ENCODE data around the gene EMILIN1.
"Not testable (repeated sequence)": the region's sequence is repeated elsewhere in the genome, so short reads cannot be mapped to it uniquely, and the experiment has no call there.

The EMILIN1 gene

DNA sequence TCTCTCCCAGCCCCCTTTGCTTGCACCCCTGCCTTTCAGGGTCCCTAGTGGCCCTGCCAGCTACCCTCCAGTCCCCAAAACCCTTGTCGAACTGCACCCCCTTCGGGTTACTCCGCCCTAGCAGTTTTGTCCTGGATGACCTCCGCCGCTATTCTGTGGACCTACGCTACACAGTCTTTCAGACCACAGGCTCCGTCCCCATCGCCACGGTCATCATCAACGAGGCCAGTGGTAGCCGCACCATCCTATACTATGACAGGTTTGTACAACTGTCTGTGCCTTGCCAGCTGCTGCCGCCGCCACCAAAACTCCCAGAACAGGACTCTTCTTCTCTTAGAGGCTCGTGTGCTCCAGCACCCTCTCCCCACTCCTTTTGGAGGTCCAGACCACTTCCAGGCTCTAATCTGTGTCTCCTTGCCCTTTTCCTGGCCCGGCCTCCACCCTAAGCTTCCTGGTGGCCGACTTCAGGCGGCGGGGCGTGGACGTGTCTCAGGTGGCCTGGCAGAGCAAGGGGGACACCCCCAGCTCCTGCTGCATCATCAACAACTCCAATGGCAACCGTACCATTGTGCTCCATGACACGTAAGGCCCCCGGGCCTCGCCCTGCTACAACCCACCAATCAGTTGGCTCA is 16.1 kb downstream of the EMILIN1 start:
- no peak for DNase-seq (ENCODE audit: low spot score)

DNA sequence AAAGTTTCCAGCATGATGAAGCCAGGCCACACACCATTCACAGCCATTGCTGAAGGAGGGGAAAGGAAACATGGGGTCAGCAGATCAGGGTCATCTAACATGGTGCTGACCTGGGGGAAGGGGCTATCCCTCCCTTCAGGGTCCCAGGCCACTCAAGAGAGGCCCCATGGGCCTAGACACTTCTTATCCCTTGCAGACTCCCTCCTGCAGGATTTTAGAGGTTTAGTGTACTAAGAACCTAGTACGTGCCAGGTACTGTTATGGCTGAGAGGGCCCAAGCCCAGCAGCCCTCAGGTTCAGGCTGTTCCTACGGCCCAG is 17.0 kb downstream of the EMILIN1 start:
- DNase-seq (ENCODE audit: low spot score) = no peak

DNA sequence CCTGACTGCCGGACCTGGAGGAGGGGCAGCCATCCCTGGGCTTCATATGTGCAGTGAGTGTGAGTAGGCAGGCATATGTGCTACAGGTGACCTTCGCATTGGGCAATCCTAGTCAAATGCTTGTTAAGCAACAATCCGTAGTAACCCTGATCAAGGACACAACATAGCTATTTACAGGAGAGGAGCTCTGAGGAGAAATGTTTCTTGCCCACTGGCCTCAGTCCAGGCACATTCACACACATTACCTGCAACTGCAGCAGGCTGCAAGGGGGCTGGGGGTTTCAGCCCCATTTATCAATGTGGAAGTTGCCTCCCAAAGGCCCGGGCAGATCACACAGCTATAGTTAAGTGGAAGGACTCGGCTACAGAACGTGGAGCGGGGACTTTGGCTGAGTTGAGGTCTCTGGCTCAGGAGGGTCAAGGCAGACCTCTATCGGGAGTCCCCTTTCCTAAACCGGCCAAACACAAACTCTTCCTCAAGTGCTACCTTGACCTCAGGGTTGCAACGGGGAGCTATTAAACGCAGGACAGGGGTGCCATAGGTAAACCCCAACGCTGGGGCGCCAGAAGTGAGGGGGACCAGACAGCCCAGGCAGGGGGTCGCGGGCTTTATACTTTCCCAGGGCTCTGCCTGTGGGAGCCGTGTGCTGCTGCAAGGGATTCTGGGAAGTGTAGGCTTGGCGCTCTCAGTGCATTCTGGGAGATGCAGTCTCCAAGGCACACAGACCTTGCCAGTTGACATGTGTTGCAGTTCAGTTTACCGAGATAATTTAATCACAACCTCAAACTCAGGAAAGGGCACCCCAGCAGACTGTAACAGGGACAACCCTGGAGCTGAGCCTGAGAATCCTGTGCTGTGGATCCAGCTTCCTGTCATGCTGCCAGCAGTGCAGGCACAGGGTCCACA is 17.6 kb downstream of the EMILIN1 start:
- DNase-seq (ENCODE audit: low spot score) = peak; percentile 85

DNA sequence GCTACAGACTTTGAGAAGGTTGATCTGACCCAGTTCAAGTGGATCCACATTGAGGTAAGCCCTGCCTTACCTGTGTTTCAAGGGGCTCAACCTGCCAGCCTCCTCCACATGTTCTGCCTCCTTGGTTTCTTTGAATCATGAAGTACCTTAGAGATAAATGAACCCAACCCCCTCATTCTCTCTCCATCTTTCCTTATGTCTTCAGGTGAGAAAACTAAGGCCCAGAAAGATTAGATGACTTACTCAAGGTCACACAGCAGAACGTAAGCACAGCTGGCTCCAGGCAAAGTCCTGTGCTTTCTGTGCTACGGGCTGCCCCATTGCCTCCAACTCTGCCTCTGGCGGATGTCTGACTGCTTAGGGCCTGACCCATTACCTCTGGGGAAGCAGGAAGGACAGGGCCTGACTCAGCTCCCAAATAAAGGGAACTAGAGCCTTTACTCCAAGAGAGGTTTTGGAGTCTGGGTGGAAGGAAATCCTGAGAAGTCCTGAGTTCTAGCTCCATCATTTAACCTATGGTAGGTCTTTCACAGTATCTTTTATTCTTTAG is 18.4 kb downstream of the EMILIN1 start:
- no peak for DNase-seq (ENCODE audit: low spot score)

DNA sequence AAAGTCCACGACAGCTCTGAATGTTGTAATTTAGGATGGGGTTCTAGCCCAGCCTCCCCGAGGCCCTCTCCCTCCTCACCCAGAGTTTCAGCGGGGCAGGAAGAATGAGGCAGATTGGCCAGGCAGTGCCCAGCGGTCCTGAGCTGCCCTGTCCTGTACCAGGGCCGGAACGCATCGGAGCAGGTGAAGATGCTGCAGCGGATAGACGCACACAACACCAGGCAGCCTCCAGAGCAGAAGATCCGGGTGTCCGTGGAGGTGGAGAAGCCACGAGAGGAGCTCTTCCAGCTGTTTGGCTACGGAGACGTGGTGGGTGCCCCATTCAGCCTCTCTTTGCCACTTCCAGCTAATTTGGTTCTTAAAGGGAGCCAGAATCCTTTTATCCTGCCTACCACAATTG is 18.9 kb downstream of the EMILIN1 start:
- DNase-seq (ENCODE audit: low spot score) = no peak

DNA sequence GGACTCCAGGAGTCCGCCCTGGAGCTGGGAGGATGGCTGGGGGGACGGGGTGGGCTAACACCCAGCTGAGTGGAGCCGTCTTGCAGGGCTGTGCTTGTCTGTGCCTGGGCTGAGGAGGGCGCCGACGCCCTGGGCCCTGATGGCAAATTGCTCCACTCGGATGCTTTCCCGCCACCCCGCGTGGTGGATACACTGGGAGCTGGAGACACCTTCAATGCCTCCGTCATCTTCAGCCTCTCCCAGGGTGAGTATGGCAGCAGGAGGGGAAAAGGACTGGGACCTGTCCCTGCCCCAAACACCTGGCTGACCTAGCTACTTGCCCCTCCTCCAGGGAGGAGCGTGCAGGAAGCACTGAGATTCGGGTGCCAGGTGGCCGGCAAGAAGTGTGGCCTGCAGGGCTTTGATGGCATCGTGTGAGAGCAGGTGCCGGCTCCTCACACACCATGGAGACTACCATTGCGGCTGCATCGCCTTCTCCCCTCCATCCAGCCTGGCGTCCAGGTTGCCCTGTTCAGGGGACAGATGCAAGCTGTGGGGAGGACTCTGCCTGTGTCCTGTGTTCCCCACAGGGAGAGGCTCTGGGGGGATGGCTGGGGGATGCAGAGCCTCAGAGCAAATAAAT is 21.0 kb downstream of the EMILIN1 start:
- DNase-seq (ENCODE audit: low spot score) = no peak

DNA sequence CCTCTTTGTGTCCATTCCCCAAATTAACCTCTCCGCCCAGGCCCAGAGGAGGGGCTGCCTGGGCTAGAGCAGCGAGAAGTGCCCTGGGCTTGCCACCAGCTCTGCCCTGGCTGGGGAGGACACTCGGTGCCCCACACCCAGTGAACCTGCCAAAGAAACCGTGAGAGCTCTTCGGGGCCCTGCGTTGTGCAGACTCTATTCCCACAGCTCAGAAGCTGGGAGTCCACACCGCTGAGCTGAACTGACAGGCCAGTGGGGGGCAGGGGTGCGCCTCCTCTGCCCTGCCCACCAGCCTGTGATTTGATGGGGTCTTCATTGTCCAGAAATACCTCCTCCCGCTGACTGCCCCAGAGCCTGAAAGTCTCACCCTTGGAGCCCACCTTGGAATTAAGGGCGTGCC is 21.6 kb downstream of the EMILIN1 start:
- DNase-seq (ENCODE audit: low spot score) = no peak

DNA sequence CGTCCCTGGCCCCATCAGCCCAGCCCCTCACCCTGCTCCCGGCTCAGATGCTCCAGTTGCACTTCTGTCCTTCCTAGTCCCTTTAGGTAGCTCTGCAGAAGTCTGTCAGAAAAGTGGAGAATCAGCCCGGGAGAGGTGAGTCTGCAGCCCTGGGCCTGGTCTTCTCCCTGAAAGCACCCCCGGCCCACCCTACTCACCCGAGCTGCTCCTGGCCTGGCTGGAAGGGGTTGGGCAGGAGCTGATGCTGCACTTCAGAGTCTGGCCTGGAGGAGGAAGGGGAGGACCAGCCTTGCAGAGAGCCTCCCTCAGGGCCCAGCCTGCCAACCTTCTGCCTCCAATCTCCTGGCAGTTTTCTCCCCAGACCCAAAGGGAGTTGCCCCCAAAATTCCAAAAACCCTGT is 23.9 kb downstream of the EMILIN1 start:
- DNase-seq (ENCODE audit: low spot score) = no peak

DNA sequence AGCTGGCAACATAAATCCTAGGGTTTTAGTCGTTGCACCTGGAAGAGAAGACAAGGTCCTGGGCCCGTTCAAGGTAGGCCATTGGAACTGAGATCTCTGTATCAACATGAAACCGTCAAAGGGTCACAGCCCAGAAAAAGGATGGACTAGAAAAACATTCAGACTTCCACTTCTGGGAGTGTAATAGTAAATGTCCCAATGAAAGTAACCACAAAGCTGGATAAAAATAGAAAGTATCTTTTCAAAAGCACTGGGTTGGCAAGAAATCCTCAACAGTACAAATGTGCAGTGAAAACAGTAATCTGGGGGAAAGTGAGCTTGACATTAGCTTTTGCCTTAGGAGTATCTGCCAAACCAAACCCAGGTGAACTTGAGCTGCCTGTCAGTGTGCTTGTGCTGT is 27.6 kb downstream of the EMILIN1 start:
- no peak for DNase-seq (ENCODE audit: low spot score)

DNA sequence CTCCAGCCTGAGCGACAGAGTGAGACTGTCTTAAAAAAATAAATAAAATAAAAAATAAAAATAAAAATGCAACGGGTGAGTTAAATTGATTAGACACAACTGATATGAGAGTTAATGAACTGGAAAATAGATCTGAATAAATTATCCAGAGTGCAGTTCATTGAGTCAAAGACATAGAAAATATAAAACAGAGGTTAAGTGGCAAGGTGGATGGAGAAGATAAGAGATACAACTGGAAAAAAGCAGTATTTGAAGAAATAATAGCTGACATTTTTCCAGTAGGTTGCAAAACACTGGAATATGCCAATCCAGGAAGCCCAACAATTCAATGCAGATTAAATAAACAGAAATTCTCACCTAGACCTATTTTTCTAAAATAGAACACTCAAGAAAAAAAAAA is 29.8 kb downstream of the EMILIN1 start:
- DNase-seq (ENCODE audit: low spot score) = no peak

DNA sequence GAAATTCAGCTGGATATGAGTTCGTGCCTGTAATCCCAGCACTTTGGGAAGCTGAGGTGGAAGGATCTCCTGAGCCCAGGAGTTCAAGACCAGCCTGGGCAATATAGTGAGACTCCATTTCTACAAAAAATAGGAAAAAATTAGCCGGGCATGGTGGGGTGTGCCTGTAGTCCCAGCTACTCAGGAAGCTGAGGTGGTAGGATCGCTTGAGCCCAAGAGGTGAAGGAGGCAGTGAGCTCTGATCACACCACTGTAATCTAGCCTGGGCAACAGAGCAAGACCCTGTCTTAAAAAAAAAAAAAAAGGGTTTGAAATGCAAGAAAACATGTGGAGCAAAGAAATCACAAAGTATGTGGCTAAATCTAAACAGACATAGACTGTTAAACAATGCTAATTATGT is 30.7 kb downstream of the EMILIN1 start:
- DNase-seq (ENCODE audit: low spot score) = no peak

DNA sequence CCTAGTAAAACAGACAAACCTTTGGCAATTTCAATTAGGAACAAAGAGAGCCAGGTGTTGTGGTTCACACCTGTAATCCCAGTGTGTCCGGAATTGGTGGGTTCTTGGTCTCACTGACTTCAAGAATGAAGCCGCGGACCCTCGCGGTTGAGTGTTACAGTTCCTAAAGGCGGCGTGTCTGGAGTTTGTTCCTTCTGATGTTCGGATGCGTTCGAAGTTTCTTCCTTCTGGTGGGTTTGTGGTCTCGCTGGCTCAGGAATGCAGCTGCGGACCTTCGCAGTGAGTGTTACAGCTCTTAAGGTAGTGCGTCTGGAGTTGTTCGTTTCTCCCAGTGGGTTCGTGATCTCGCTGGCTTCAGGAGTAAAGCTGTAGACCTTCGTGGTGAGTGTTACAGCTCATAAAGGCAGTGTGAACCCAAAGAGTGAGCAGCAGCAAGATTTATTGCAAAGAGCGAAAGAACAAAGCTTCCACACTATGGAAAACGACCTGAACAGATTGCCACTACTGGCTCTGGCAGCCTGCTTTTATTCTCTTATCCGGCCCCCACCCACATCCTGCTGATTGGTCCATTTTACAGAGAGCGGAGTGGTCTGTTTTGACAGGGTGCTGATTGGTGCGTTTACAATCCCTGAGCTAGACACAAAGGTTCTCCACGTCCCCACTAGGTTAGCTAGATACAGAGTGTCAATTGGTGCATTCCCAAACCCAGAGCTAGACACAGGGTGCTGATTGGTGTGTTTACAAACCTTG is 32.4 kb downstream of the EMILIN1 start:
- DNase-seq (ENCODE audit: low spot score) = not testable (repeated sequence)

DNA sequence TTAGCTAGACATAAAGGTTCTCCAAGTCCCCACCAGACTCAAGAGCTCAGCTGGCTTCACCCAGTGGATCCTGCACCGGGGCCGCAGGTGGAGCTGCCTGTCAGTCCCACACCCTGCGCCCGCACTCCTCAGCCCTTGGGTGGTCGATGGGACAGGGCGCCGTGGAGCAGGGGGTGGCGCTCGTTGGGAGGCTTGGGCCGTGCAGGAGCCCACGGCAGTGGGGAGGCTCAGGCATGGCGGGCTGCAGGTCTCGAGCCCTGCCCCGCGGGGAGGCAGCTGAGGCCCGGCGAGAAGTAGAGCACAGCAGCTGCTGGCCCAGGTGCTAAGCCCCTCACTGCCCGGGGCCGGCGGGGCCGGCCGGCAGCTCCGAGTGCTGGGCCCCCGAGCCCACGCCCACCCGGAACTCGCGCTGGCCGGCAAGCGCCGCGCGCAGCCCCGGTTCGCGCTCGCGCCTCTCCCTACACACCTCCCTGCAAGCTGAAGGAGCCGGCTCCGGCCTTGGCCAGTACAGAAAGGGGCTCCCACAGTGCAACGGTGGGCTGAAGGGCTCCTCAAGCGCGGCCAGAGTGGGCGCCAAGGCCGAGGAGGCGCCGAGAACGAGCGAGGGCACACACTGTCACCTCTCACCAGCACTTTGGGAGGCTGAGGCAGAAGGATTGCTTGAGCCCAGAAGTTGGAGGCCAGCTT is 33.1 kb downstream of the EMILIN1 start:
- DNase-seq (ENCODE audit: low spot score) = not testable (repeated sequence)

DNA sequence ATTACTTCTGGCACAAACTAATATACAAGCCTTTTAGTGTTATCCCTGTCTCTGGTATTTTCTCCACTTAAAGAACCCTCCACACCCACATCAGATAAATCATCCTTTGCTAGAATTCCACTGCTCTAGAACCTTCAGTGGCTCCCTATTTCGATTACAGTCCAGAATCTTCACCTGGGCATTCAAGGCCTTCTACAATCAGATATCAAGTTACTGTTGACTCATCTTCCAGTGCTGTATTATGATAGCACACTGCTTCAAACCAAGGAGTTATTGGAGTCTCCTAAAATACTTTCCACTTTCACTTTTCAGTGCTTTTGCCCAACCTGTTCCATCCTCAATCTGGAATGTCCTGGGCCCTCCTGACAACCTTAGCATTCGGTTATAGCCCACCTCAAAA is 37.1 kb downstream of the EMILIN1 start:
- DNase-seq (ENCODE audit: low spot score) = no peak

DNA sequence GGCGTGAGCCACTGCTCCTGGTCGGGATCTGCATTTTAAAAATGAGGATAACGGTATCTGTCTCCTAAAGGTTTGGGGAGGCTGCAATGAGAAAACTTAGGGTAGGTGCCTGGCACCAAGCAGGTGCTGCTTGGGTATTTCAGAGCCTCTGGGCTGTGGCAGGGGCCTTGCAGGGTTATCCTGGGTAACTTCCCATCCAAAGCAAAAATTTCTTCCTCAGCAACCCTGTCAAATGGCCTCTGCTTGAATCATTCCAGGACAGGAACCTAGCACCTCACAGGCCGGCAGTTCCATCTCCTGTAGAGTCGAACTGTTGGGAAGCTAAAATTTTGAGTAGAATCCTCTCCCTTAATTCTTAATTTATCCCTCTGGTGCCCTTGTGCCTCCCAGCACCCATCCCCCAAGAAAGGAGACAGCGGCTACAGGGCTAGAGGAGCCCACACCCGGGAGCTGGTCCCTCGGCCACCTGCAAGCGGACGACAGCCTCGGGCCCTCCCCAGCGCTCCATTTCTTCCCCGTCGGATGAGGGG is 39.6 kb downstream of the EMILIN1 start:
- no peak for DNase-seq (ENCODE audit: low spot score)

DNA sequence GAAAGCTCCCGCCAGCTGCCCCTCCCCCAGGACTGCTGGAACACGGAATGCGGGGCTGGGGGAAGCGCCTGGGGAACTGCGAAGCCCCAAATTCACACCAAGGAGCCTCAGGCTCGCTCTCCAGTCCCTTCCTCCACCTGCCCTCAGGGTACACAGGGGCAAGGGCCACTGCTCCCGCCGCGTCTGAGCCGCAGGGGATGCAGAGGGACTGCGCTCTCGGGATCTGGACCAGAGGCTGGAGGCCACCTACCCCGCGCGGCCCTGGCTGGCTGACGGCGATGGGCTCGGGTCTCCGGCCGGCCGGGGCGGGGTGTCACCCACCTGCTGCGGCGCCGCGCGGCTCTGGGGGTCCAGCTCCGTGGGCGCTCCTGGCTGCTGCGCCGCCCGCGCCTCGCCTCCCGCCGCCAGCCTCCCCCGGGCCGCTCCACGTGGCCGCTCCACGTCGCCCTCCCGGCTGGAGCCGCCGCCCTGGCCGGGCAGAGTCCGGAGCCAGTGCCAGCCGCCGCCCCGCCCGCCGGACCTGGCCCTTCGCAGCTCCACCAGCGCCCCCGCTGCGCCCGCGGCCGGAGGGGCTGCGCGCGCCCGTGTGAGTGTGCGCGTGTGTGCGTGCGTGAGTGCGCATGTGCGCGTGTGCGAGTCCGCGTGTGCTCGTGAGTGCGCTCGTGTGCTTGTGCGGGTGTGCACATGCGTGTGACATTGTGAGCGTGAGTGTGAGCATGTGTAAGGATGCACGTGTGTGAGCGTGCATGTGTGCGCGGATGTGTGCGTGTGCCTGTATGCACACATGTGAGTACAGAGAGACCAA is 40.3 kb downstream of the EMILIN1 start, which contains the start of gene CGREF1:
Gene CGREF1 (minus strand): TSS at position 604 of the 805 bp plus-strand sequence. CDS start 14,762 bp downstream, outside the sequence.
- peak; percentile 74 for DNase-seq (ENCODE audit: low spot score)

DNA sequence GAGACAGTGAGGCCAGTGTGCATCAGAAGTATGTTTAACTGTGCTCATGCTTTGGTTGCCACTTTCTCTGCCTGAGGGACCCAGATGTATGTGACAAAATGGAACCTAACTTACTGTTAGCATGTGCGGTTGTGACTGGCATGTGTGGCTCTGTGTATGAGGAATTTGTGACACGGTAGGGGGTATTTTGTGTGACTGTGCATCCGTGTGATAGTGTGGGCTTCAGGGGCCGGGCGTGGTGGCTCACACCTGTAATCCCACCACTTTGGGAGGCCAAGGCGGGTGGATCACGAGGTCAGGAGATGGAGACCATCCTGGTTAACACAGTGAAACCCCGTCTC is 40.9 kb downstream of the EMILIN1 start:
- DNase-seq (ENCODE audit: low spot score) = not testable (repeated sequence)

DNA sequence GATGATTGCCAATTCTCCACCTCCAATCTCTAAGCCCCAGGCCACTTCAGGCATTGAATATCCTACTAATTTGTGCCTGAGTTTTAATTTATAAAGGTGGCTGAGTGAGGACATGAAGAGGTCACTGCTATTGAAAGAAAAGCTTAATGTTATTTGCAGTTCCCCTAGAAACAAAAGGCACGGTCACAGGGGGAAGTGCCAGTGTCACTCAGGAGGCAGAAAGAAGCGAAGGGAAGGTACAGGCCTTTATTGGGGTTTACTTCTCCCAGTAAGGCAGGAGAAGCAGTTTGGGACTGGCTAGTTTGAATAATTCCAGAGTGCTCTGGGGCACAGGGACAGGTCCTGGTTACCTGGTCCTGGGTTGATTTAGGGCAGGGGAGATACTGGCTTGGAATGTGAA is 43.5 kb downstream of the EMILIN1 start:
- DNase-seq (ENCODE audit: low spot score) = no peak

DNA sequence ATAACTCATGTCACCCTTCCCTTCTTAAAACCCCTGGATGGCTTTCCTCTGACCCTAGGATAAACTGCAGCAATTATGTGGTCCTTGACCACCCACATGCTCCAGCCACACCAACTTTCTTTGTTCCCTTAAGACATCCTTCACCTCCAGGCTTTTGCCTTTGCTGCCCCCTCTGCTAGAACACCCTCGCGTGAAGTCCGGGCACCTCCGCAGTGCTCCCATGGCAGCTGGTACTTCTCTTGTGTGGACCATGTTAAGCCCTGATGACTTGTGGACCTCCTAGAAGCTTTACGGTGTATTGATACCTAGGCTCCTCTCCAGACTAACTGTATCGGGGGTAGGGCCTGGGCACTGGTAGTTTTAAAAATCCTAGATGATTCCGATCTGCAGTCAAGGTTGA is 44.4 kb downstream of the EMILIN1 start:
- no peak for DNase-seq (ENCODE audit: low spot score)
